Posterior vena cava (tissue), 2 donors: Measurements from ENCODE around the gene TXNRD2. TPM values are rescaled to one million over a fixed set of nuclear protein-coding genes. Genes with fewer than 3 reads are reported as not detected.
"Not testable (repeated sequence)": the region's sequence is repeated elsewhere in the genome, so short reads cannot be mapped to it uniquely, and the experiment has no call there.

Experiments
- DNase-seq: peaks from one replicate; pipeline ENCODE4 v3.0.0-alpha.2; 2020; ENCODE audit warnings: low spot score
- intact Hi-C, 2 donors: fragments of 100-400 bp; cut with DNase I; formaldehyde crosslinking; loops; one replicate each; pipeline versions ENCODE4 v1.14.1 to v1.14.2; 2022 to 2023
- total RNA-seq, 2 donors: library from RNA; stranded (reverse); fragmentation: NEBNext Ultra II Directional; extraction: Animal tissue kit (Norgen Biotek cat#: 25700); gene quantifications; one replicate each; pipeline ENCODE4 v1.2.1, GENCODE V29; 2021
- donor health status: DM: yes; HTN: yes; CAD: no.
- donor health status: DM: yes; HTN: yes; CAD: no.

The TXNRD2 gene
- total RNA-seq, 2 donors from 2014 or later, result 13.9 to 19.2 TPM

GRCh38 chr22:19885841-19886592 is 55.6 kb downstream of the TXNRD2 start:
- peak; percentile 67 for DNase-seq
- intact Hi-C loops, result no loop called here

DNA sequence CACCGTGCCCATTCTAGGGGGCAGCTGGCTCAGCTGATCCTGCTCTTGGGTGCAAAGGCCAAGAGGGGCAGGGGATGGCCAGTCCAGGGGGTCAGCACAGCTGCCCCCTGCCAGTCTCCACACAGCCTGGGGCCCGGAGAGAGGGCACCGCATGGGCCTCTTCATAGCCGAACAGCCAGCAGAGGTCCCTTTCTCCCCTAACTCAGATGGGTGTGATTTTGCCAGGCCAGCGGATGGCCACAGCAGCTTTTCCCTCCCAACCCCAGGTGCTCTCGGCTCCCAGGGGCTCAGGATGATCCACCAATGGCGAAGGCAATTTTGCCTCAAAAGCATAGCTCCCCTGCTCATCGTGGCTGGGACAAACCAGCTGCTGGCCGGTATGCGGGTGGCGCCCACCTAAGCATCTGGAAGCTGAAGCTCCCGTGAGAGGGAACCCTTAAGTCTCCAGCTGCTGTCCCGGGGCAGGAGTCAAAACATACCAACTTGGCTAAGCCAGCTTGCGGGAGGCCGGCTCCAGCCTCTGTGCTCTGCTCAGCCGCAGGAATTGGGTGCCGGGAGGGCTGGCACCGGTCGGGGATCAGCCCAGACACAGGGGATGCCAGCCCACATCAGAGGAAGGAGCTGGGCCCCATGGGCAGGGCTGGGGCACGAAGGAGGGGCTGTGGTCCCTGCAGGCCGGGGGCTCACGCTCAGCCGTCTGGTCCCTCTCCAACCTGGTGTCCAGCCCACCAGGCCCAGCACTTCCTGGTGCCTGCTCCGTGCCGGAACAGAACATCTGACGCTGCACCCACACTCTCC is 56.5 kb downstream of the TXNRD2 start:
- intact Hi-C loops, result no loop called here
- peak; percentile 67 for DNase-seq

DNA sequence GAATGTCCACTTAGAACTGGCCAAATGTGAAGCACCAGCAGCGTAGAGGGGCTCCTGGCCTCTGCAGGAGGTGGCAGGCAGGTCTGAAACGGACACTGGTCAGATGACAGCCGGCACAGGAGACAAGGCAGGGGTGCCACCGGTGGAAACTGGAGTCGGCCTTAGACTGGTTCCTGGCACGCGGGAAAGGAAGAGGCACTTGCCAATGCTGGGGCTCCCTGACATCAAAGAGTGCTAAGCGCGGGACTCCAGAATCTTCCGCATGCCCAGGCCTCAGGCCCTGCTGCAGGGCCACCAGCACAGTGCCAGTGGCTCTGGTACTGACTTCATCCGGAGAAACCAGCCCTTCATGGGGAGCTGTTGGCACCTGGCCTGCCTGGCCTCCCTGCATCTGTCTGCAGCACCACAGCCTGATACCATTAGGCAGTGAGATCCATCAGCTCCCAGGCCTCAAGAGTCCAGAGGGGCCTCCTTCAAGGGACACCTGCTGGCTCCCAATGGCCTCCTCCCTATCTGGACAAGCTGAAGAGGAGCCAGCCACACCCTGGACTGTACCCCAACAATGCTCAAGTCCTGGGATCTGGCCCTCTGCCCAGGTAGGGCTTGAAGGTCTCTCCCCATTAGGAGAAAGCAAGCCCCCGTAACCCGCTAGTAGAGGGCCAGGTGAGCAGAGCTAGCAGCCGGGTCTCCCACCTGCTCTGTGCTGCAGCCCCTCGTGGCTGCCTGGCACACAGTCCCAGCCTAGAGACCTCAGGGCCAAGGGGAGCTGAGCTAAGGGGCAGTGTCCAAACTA is 57.3 kb downstream of the TXNRD2 start:
- intact Hi-C loops, result no loop called here
- peak; percentile 72 for DNase-seq

- DNase-seq, result peak; percentile 59
- intact Hi-C loops, result not testable (repeated sequence)
Measured at GRCh38 chr22:19883446-19883845, 58.2 kb downstream of the TXNRD2 start.

DNA sequence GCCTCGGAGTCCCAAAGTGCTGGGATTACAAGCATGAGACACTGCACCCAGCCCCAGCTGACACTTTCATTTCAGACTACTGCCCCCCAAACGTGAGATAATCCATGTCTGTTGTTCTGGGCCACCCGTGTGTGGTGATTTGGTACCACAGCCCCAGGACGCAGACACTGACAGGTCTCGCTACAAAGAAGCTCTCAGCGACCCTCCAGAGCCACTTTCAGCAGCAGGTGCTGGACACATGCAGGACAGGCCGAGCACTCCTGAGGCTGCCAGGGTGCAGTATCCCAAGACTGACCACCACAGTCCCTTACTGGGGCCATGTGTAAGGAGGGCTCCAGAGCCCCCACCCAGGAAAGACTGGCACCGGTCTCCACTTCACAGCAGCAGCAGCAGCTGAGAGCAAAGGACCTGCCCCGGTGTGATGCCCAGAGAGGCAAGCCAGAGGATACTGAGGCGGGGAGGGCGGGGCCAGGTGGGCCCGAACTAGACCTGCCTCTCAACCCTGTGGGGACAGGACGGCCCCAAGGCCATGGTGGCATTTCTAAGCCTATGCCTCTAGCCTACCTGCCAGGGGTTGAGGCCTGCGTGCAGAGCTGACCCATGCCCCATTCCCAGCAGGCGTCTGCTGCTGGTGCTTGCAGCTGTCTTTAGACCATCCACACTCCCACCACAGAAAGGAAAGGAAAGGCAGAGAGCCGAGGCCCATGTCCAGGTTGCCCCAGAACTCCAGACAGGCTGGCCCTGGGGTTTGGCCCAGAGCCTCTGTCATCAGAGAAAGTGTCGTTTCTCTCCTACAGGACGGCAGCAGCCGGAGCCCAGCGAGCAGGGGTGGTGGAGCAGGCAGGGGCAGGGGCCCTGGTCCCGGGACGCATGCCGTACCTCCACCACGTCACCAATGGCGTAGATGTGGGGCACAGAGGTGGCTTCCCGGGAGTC is 58.9 kb downstream of the TXNRD2 start:
- DNase-seq, result peak; percentile 79
- intact Hi-C loops, result no loop called here

GRCh38 chr22:19880786-19881569 is 60.6 kb downstream of the TXNRD2 start:
- intact Hi-C loops, result no loop called here
- peak; percentile 85 for DNase-seq

GRCh38 chr22:19879992-19880785 is 61.4 kb downstream of the TXNRD2 start:
- intact Hi-C loops, result loop anchor here in 1 of 2 donors (1.0 kb wide), 1 partner anchor 25 kb away; no protein-coding TSS in a partner anchor
- DNase-seq, result peak; percentile 80

DNA sequence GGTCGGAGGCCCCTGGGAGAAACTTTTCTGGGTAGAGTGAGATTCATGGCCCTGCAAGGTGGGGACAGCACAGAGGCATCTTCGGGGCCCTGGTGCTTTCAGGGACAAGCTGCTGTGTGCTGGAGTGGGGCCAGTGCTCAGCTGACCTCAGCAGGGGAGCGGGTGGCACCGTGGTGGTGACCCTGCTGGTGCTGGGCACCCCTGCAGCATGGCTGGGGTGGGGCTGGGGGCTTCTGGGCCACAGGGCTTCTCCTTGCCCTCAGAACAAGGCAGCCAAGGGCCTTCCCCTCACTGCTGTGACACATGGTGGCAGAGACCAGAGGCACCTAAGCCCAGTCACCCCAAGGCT is 62.0 kb downstream of the TXNRD2 start:
- intact Hi-C loops, result loop anchor here in 1 of 2 donors (1.0 kb wide), 1 partner anchor 26 kb away; no protein-coding TSS in a partner anchor
- no peak for DNase-seq

- peak; percentile 68 for DNase-seq
Measured at GRCh38 chr22:19879246-19879570, 62.4 kb downstream of the TXNRD2 start.

DNA sequence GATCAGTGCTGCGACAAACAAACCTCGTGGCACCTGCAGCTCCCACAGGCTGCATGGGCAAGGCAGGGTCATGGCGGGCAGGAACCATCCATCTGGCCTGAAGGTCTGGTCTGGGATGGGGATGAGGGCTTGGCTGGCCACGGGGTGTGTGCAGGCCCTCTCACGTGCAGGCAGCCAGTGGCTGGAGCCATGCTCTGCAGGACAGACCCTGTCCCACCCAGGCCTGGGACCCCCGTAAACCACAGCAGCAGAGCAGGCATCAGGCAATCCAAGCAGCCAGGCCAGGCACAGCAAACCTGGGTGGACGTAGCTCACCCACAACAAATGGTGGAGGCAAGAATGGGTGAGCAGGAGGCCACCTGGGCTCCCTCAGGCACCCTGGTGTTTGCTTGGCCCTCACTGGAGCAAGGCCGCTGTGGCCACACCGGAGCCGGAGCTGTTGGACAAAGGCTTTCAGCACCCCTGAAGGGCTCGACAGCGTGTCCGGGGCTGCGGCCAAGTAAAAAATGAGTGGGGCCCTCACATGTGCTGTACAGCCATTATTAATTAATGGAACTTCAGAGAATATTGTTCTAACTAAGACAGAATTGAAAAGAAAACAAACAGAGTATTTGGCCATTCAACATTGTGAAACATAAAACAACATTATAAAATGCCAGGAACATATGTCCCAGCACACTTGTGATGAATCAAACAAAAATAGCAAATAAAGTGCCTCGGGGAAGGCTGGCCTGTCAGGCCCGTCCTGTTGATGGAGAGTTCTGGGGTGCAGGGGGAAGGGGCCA is 63.0 kb downstream of the TXNRD2 start:
- intact Hi-C loops, result loop anchor here in 1 of 2 donors (1.0 kb wide), 1 partner anchor 27 kb away; no protein-coding TSS in a partner anchor

More at GRCh38 chr22:19879246-19879570, 62.4 kb downstream of the TXNRD2 start:
- intact Hi-C loops, result loop anchor here in 1 of 2 donors (1.0 kb wide), 1 partner anchor 26 kb away; no protein-coding TSS in a partner anchor

GRCh38 chr22:19877626-19878339 is 63.8 kb downstream of the TXNRD2 start:
- intact Hi-C loops, result no loop called here

More for the DNA sequence above, 63.0 kb downstream of the TXNRD2 start:
- DNase-seq, result peak; percentile 68

GRCh38 chr22:19876941-19877625 is 64.5 kb downstream of the TXNRD2 start:
- peak; percentile 80 for DNase-seq
- intact Hi-C loops, result no loop called here

More at GRCh38 chr22:19877626-19878339, 63.8 kb downstream of the TXNRD2 start:
- DNase-seq, result peak; percentile 75

GRCh38 chr22:19876314-19876940 is 65.2 kb downstream of the TXNRD2 start:
- peak; percentile 79 for DNase-seq
- intact Hi-C loops, result no loop called here

DNA sequence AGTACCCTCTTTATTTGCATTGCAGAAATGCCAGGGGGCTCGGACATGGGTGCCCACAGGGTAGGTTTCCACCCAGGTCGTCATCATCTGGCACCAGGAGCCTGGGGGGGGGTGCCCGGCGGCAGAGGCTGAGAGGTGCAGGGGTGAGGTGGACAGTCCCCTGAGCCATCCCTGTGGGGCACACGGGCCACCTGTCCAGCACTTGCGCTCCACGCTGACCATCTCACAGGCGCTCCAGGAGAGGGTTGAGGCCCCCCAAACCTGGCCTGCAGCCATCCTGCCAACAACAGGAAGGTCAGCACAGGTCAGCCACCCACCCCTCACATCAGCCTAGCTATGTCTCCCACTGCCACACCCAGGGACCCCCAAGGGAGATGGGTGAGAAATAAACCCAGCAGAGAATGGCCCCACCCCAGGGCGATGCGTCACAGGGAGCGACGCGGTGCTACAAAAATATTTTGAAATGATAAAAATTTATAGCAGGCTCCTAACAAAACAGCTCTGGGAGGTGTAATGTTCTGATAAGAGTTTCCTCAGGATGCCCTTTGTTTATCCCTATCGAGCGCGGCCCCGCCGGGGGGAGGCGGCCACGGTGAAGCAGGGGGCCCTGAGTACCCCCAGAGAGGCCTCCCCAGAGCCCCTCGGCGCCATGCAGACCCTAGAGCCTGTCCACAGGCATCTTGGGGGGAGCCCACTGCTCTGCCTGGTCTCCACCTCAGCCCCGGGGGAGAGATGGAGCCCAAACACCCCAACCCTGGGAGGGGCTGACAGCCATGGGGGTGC is 65.9 kb downstream of the TXNRD2 start:
- peak; percentile 78 for DNase-seq
- intact Hi-C loops, result no loop called here
